GM21367 (cell line): Measurements from ENCODE around the gene HTR2B.
"Not testable (repeated sequence)": the region's sequence is repeated elsewhere in the genome, so short reads cannot be mapped to it uniquely, and the experiment has no call there.

Experiments used
- ATAC-seq: cut with Tn5 transposase; IDR thresholded peaks from one replicate; pipeline ENCODE4 v1.9.1; 2021; ENCODE audit not compliant: unreplicated experiment

Gene HTR2B

DNA sequence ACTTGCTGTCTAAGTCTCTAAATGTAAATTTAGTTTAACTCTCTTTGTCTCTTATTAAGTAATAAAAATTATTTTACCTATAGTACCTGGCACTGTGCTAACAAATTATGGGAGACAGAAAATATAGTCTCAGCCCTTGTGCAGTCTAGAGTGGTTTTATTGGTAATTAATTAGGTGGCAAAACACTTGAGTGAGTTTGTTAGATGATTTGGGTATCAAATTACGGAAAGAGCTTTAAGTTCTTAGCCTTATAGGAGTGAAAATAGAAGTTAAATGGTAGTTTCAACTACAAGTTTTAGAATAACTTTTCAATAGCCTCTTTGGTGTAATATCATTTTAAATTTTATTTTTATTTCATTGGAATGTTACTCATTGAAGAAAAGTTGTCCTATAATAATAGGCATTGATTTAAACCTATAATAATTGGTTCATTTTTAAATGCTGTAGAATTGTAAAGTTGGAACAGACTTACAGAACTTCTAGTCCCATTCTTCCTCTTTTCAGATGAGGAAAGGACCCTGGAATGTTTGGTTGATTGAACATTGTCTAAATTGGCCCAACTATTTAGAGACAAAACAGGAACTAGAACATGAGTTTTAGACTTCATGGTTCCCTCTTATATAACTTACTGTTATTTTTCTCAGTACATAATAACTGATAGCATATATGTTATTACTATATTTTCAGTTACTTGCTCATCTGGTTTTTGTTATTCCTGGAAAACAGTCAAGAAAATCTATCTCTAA, 10.2 kb upstream of the HTR2B start:
- no peak for ATAC-seq

- no peak for ATAC-seq
These were observed 8.7 kb upstream of the HTR2B start for GRCh38 chr2:231133365-231134099.

- ATAC-seq: no peak
These were observed 7.3 kb upstream of the HTR2B start for GRCh38 chr2:231132129-231132528.

- ATAC-seq: no peak
These were observed 5.7 kb upstream of the HTR2B start for GRCh38 chr2:231130336-231131056.

DNA sequence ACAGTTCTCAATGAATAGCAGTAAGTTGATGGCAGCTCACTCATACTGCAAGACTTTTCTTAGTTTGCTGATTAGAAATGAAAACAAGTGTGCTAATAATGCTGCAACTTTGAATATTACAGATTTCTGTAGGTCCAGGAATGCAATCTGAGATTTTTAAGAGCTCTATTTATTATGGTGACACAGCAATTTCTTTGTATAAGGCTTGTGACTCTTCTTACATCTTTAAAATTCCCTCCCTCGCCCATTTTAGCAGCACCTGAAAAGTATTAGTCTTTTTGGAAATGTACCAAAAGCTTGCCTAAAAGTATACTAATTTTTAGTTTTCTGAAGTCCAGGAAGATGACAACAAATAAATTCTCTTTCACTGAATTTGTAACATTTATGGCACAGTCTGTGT, 4.4 kb upstream of the HTR2B start:
- ATAC-seq: no peak

GRCh38 chr2:231128541-231128940, 3.7 kb upstream of the HTR2B start:
- no peak for ATAC-seq

GRCh38 chr2:231127936-231128335, 3.1 kb upstream of the HTR2B start:
- no peak for ATAC-seq

DNA sequence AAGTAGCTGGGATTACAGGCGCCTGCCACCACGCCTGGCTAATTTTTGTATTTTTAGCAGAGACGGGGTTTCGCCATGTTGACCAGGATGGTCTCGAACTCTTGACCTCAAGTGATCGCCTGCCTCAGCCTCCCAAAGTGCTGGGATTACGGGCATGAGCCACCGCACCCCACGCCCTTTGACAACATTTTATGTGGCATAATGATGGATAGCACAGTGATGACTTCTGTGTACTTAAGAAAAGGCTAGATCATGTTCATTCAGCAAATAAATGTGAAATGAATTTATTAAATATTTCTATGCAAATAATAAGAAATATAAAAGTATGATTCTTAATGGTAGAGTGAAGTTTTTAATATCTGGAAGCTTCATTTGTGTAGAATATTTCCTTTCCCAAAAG, 2.6 kb upstream of the HTR2B start:
- ATAC-seq: no peak

GRCh38 chr2:231126123-231126522, 1.3 kb upstream of the HTR2B start:
- ATAC-seq: no peak

DNA sequence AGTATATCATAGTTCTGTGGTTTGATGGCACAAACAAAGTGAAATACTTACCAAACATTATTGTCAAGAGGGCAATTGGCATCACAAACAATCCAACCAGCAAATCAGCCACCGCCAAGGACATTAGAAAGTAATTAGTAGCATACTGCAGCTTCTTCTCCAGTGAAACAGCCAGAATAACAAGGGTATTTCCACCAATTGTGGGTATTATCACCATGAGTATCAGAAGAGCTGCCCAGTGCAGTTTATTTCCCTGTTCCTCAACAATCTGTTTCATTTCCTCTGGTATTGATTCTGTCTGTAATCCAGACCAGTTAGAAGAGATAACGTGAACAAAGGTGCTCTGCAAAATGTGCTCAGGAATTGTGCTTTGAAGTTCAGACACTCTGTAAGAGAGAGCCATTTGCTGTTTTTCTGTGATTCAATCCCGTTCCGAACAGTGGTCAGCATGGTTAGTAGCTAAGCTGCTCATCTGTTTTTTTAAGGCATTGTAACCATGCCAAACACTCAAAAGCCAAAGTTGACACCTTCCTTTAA, 1.4 kb downstream of the HTR2B start:
- ATAC-seq: no peak

DNA sequence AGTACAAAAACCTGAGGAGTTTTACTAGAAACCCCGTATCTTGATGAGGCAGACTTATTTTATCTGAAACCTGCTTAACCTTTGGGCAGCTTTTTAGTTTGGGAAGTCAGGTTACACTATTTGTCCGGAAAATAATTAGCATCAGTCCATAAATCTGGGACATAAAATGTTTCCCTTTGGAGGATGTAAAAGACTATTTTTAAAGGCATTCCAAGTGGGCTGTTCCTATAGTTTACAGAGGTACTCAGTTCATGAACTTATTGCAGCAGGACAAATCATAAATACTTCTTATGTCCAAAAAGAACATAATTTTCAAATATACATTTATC, 6.3 kb downstream of the HTR2B start:
- no peak for ATAC-seq

- ATAC-seq: no peak
These were observed 6.8 kb downstream of the HTR2B start for GRCh38 chr2:231117922-231118613.

DNA sequence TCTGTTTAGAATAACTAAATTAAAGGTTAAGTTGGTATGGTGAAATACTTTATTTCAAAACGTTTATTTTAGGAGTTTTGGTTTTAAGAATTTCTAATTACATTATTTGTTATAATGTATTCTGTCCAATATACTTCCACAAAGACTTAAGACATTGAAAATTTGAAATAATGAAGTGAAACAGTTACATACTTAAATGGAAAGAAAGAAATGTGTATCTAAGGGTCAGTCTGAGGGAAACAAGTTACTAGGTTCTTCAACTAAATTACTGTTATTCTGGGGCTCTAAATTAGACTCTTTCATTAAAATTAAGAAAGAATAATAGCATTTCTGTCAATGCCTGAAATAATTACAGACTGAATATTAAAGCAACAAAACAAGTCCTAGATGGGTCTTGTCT, 7.7 kb downstream of the HTR2B start:
- no peak for ATAC-seq

DNA sequence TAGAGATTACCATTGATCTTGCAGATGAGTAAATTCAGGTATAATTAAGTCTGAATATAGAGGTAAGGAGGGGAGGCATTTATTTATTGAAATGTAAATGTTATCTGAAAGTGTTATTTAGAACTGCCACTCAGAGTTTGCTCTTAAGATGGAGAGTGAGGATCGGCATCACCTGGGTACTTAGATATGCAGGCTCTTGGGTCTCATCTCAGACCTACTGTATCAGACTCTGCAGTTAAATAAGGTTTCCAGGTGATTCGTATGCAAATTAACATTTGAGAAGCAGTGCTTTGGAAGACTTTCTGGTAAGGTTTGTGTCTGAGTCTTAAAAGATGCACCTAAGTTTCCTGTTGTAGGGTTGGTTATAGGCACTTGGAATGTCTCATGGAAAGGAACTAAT, 9.2 kb downstream of the HTR2B start:
- ATAC-seq: no peak

DNA sequence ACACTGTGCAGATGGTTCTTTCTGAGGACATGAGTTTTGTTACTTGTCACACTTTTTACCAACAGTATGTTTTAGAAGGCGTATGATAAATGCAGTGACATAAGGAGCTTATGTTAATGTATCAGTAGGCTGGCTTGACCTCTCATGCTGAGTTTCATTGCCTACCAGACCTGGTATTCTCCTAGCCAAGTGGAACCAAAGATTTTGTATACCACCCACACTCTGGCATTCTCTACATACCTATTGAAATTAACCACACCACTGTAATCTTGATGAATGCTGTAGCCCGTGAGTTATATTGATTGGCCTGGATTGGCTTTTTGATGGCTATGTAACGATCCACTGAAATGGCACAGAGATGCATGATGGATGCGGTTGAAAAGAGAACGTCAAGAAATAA, 11.4 kb downstream of the HTR2B start:
- no peak for ATAC-seq

DNA sequence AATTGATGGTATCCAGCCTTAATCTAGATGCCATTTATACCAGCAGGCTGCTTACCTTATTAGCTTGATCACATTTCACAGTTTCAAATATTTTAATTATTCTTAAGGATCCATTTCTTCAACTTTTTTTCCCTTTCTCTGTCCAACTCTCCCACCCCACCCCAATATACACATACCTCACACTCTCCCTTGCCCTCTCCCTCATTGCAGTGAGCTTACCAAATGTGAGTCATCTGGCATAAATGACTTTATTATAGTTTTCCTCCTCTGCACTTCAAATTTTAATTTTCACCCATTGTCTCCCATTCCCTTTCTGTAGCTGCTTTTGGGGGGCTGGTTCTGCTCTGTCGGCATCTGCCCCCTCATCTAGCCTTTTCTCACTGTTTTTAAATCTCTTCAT, 12.9 kb downstream of the HTR2B start:
- no peak for ATAC-seq

GRCh38 chr2:231110551-231110950, 14.3 kb downstream of the HTR2B start:
- no peak for ATAC-seq

GRCh38 chr2:231104115-231104713, 20.6 kb downstream of the HTR2B start:
- ATAC-seq: peak; percentile 57

DNA sequence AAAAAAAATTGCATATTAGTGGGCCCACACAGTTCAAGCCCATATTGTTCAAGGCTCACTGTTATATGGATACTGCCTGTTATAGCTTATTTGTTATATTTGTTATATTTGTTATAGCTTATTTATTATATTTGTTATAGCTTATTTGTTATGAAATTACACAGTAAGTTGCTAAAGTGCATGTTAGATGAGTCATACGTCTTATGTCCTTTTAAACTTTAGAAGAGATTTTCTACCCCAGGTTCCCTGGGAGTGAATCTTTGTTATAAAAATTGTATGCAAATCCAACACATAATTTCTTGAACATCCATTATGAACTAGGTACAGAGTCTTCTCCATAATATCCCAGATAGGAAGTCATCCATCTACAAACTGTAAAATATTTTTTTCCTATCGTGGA, 22.1 kb downstream of the HTR2B start:
- no peak for ATAC-seq

DNA sequence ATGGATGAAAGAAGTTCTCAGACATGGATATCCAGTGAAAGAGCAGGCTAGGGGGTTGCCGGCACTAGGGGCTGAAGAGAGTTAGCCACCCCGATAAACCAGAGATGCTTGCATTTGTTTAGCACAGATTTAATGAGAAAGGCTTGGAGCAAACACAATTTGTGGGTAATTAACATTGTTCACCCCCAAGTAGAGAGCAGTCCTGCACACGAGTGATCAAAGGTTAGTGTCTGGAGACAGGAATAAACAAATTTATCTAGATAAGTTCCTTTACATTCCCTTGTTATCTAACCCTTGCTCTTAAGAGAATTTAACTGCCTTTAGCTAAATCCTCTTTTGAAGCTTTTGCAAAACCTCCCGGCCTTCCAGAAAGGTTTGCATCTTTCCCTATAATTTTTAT, 23.9 kb downstream of the HTR2B start:
- no peak for ATAC-seq

GRCh38 chr2:231100321-231100720, 24.5 kb downstream of the HTR2B start:
- not testable (repeated sequence) for ATAC-seq
